GM18909 (cell line): ENCODE results near the gene LAPTM5.
A peak's percentile ranks its signal among the peaks of the same experiment; 100 is the strongest.

ENCODE experiments used
- ATAC-seq: cut with Tn5 transposase; IDR thresholded peaks from one replicate; pipeline ENCODE4 v1.9.1; 2021; ENCODE audit warnings: mild to moderate bottlenecking; ENCODE audit not compliant: unreplicated experiment, poor library complexity

LAPTM5 gene

GRCh38 chr1:30758785-30759380, 1.3 kb upstream of the LAPTM5 start:
- ATAC-seq = no peak

- no peak for ATAC-seq
Measured at GRCh38 chr1:30758121-30758688, 631 bp upstream of the LAPTM5 start.

GRCh38 chr1:30756545-30757351, 826 bp downstream of the LAPTM5 start:
- ATAC-seq = no peak

GRCh38 chr1:30756206-30756544, 1.4 kb downstream of the LAPTM5 start:
- no peak for ATAC-seq

DNA sequence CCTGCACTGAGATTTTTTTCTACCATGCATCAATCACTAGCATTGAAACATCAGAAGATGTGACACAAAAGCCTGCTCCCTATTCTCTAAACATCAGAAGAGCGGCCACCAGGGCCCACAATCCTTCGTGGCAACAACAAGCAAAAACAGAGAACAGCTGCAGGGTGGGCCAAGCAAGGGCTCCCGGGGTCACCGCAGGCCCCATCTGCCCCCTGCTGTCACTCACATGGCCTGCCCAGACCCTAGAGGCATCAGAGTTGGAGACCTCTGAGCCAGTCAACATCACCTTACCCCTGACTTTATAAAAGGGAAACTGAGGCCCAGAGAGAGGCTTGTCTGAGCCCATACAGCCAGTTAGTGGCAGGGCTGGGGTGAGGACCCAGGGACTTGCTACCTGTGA, 1.8 kb downstream of the LAPTM5 start:
- no peak for ATAC-seq

DNA sequence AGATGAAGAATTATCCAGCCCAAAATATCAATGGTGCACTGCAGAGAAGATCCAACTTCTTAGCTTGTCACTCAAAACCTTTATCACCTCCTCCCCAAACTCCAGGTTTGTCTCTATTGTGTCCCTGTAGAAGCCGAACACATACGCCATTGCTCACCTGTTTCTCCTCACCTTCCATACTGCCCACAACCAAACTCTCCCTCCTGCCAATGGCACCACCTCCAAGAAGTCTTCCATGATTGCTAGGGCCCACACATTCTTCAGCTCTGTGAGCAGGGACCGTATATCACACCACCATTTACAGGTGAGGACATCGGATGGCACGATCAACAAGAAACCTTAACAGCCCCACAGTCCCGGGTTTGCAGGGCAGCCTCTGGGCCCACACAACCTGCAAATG, 2.2 kb downstream of the LAPTM5 start:
- ATAC-seq = no peak

GRCh38 chr1:30754684-30755171, 2.8 kb downstream of the LAPTM5 start:
- peak; percentile 53 for ATAC-seq

- ATAC-seq = no peak
Measured at GRCh38 chr1:30753660-30754123, 3.9 kb downstream of the LAPTM5 start.

DNA sequence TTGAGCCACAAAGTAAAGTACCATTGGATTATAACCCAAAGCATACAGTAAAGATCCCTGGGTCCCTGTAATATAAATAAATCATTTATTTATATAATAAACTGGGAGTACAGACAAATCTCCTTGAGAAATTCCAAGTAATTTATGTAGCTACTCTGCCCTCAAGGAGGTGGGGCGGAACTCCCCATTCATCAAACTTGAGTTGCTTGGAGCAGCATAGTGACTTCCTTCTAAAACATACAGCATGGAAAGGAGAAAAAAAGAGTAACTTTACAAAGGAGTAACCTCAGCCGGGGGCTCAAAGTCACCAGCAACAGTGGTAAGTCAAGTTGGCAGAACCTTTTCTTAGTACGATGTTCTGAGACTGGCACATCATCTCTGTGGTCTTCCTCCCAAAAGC, 4.5 kb downstream of the LAPTM5 start:
- ATAC-seq = no peak

- no peak for ATAC-seq
Measured at GRCh38 chr1:30752651-30752908, 5.0 kb downstream of the LAPTM5 start.

DNA sequence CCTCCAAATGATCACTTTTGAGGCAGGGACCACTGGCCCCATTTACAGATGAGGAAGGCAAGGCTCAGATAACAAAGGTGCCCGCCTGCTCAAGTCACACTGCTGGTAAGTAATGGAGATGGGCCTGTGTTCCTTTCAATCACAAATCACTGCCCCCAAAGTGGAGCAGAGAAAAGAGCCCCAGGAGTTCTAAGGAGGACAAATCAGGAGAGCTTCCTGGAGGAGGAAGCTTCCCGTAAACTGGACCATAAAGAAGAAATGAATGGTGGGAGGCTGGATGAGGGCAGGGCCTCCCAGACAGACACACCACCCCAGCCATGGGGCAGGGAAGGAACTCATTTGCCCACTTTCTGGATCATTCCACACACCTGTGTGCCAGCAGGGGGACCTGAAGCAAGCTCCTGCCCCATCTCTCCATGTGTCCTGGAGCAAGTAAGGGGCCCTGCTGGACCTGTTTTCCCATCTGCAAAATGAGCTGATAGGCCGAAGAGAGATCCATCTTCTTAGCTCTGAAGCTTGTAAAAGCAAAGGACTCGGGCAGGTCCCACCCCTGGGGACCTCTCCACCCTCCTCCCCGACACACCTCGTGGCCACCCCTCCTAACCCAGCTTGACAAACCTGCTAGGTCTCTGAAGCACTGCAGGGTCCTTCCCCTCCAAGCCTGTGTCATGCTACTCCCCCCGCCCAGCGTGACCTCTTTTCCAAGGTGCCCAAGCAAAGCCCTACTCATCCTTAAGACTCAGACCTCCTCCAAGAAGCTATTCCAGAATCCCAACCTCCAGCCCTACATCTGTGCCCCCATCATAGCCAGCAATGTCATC, 5.5 kb downstream of the LAPTM5 start:
- ATAC-seq = no peak

GRCh38 chr1:30750731-30751291, 6.8 kb downstream of the LAPTM5 start:
- ATAC-seq = peak; percentile 25

- ATAC-seq = no peak
Measured at GRCh38 chr1:30749691-30750583, 7.6 kb downstream of the LAPTM5 start.

GRCh38 chr1:30748699-30749401, 8.7 kb downstream of the LAPTM5 start:
- no peak for ATAC-seq

DNA sequence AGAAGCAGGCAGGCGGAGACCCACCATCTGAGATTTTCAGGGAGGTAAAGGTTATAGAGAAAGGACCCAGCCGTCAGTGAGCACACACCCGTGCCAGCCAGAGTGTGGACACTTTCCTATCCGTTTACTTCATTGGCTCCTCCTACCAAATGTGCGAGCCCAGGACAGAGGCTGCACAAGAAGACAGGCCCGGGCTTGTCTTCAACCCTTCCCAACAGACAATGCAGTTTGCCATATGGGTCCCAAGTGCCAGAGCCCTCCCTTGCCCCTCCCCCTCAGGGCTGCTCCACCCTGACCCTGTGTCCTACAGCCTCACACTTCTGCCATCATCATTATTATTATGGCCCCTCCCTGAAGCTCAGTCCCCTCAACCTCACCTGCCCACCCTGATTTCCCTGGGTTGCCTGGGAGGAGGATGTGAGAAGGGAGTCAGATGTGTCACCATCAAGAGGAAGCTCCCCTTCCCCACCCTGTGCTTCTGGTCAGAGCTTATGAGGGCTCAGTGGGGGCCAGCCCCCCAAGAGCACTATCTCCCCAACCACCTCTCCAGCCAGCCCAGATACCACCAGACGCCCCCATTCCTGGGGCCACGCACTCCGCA, 9.4 kb downstream of the LAPTM5 start:
- ATAC-seq = no peak

DNA sequence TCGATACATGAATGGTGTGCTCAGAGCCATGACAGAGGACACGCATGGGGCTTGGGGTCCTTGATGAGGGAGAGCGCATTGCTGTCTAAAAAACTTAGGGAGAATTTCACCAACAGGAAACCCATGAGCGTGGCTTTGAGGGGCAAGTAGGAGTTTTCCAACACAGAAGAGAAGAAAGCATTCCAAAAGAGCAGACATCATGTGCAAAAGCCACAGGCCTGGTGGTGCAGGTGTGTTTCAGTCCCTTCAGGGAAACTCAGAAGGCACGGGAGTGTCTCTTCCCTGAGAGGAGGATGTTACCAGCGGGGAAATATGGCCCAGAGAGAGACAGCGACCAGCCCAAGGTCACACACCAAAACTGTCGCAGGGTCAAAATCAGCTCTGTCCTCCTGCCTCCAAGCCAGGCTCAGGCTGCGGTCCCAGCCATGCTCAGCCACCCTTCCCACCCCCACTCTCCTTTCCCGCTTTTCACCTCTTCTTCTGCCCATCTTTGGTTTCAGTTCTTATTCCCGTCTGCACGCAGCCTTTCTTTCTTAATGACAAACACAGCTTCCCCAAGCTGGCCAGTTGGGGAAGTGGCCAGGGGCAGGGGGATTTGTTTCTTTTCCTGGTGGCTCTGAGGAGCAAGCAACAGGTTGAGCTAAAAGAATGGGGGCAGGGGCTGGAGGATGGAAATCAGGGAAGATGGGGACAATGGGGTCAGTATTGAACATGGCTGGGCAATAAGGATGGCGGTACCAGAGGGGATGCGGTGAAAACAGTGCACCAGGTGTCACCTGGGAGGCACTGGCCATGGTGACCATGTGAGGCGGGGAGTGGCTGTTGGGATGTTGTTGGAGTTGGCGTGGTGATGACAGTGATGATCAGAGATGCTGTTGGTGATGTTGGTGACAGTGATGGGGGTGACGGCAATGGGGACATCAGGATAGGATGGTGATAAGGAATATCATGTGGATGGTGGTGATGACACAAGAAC, 10.3 kb downstream of the LAPTM5 start:
- ATAC-seq = no peak

DNA sequence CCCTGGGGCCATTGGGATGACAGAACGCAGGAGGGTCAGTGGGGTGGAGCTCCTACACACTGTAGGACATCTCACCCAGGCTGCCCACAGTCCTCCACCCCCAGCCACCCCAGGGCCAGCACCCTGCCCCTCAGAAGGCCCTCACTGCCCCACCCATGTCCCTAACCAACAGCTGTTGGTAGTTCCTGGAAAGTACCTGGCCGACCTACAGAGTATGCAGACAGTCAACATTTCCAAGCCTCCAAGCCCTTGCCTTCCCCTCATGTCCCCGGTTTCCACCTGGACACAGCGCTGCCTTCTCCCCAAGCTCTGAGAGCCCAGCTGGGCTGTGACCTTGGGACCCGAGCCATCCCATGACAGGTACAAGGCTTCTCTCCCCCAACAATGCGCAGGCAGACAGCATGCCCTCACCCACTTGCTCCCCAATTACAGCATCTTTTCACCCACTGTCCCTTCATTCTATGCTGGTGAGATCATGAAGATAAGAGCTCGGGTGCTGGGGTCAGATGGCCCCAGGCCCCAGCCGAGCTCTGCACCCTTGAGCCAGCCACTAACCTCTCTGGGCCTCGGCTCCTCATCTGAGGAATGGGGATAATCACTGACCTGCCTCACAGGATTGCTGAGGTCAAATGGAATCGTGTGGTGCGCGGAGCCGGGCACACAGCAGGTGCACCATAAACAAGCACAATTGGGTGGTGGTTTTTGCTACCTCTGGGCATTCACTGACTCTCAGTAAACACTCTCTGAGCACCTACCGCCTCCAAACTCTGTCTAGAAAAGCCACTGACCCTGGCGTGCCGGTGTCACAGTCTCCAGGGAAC, 11.2 kb downstream of the LAPTM5 start:
- no peak for ATAC-seq
